Ishikawa (cell line): Measurements from ENCODE around the gene HAL.

Source experiments
- CEBPB ChIP-seq: IDR thresholded peaks from 2 replicates; pipeline ENCODE4 v1.6.1; 2012
- CREB1 ChIP-seq: IDR thresholded peaks from 2 replicates; pipeline ENCODE4 v1.6.1; 2012; ENCODE audit warnings: low read depth
- EGR1 ChIP-seq: IDR thresholded peaks from 2 replicates; pipeline ENCODE4 v1.6.1; 2012
- EP300 ChIP-seq: IDR thresholded peaks from 2 replicates; pipeline ENCODE4 v1.6.1; 2012; ENCODE audit warnings: borderline replicate concordance
- FOXM1 ChIP-seq: IDR thresholded peaks from 2 replicates; pipeline ENCODE4 v1.6.1; 2012; ENCODE audit warnings: low read depth, borderline replicate concordance
- NFIC ChIP-seq: IDR thresholded peaks from 2 replicates; pipeline ENCODE4 v1.6.1; 2012
- RAD21 ChIP-seq: IDR thresholded peaks from 2 replicates; pipeline ENCODE4 v1.6.1; 2012; ENCODE audit warnings: low read depth
- REST ChIP-seq: IDR thresholded peaks from 2 replicates; pipeline ENCODE4 v1.6.1; 2012; ENCODE audit warnings: low read depth, mild to moderate bottlenecking
- TAF1 ChIP-seq: IDR thresholded peaks from 2 replicates; pipeline ENCODE4 v1.6.1; 2012; ENCODE audit warnings: low read depth, mild to moderate bottlenecking
- TCF12 ChIP-seq: IDR thresholded peaks from 2 replicates; pipeline ENCODE4 v1.6.1; 2012; ENCODE audit warnings: low read depth
- TEAD4 ChIP-seq: IDR thresholded peaks from 2 replicates; pipeline ENCODE4 v1.6.1; 2012
- YY1 ChIP-seq: IDR thresholded peaks from 2 replicates; pipeline ENCODE4 v1.6.1; 2012; ENCODE audit warnings: low read depth
- ZBTB7A ChIP-seq: IDR thresholded peaks from 2 replicates; pipeline ENCODE4 v1.6.1; 2012; ENCODE audit warnings: low read depth
- TF ChIP-seq, protein P1 (sequence below): IDR thresholded peaks from 2 replicates; pipeline ENCODE4 v1.6.1; 2012
- TF ChIP-seq, protein P2 (sequence below): IDR thresholded peaks from 2 replicates; pipeline ENCODE4 v1.6.1; 2012

Gene HAL

DNA sequence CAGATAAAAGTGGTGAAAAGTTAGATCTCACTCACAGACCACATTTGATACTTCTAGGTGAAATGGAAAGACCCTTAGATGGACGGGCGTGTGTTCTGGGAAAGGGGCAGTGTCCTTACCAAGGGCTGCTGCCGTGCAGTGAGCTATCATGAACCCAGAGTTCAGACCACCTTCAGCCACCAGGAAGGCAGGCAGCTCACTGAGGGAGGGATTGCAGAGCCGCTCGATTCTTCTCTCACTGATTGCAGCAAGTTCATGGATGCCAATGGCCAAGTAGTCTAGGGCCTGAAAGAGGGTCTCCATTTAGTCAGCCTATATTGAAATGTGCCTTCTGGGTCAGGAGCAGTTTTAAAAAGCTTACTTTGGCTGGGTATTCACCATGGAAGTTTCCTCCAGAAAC is 15.7 kb downstream of the HAL start:
- no peak for TF ChIP-seq ZBTB7A
- no peak for TF ChIP-seq FOXM1
- TF ChIP-seq RAD21: no peak
- TF ChIP-seq TAF1: no peak
- no peak for TF ChIP-seq CEBPB
- TF ChIP-seq NFIC: no peak
- TF ChIP-seq, protein P1, sequence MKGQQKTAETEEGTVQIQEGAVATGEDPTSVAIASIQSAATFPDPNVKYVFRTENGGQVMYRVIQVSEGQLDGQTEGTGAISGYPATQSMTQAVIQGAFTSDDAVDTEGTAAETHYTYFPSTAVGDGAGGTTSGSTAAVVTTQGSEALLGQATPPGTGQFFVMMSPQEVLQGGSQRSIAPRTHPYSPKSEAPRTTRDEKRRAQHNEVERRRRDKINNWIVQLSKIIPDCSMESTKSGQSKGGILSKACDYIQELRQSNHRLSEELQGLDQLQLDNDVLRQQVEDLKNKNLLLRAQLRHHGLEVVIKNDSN: no peak
- TF ChIP-seq TCF12: no peak

DNA sequence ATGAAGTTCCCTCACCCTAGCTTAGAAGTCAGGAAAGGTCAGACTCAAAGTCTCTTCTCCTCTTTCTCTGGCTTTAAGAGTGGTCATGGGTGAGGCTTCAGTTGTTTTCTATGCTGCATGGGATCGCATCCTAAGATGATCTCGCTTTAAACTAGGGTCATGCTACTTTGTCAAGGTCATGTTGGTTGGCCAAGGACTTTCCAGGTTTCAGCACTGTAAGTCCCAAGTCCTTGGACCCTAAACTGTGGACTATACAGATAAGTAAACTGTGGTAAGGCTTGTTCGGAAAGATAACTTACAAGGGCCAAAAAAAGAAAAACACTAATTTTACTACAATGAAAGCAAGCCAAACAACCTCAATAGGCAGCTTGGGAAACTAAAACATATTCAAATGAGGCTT is 17.4 kb downstream of the HAL start:
- no peak for TF ChIP-seq FOXM1
- TF ChIP-seq, protein P2, sequence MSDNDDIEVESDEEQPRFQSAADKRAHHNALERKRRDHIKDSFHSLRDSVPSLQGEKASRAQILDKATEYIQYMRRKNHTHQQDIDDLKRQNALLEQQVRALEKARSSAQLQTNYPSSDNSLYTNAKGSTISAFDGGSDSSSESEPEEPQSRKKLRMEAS: no peak
- TF ChIP-seq CREB1: no peak
- no peak for TF ChIP-seq TCF12
- no peak for TF ChIP-seq REST

DNA sequence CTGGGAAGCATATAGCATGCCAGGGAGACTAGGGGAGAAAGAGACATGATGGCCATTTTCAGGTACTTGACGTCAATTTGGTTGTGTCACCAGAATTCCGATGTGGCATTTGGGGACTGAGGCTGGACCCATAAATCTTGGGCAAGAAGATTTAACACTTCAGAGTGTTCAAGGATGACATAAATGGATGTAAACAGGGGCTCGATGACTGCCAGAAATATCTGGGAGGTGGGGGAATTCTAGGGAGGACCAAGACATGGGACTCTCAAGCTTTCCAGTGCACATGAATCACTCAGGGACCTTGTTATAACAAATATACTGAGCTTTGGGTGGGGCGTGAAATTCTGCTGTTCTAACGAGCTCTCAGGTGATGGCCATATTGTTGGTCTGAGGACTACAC is 17.8 kb downstream of the HAL start:
- no peak for TF ChIP-seq CREB1
- TF ChIP-seq ZBTB7A: no peak
- TF ChIP-seq, protein P2: no peak
- TF ChIP-seq, protein P1: no peak
- TF ChIP-seq REST: no peak

DNA sequence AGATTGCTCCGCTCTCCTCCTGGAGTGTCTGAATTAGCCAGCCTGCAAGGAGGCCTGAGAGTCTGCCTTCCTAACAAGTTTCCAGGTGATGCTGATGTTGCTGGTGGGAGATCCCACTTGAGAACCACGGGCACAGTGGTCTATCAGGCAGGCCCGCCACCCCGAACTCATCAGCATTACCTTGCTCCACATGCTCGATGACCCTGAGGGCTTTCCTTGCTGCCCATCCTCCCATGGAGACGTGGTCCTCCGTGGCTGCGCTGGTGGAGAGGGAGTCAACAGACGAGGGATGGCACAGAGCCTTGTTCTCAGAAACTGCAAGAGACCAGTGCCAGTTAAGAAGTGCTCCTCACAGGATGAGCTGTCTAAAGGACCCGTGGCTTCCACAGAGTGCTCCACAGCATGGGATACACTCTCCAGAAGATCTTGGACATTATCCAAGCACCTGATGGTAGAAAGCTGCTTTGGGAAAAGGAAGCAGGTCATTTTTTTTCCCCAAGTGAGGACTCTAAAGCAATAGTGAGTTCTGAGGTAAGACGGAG is 18.3 kb downstream of the HAL start:
- TF ChIP-seq CREB1: no peak
- TF ChIP-seq FOXM1: no peak
- no peak for TF ChIP-seq TEAD4
- no peak for TF ChIP-seq NFIC
- TF ChIP-seq EGR1: no peak
- TF ChIP-seq RAD21: no peak
- no peak for TF ChIP-seq TCF12
- TF ChIP-seq EP300: no peak
- TF ChIP-seq CEBPB: no peak
- TF ChIP-seq TAF1: no peak
- TF ChIP-seq YY1: no peak
- TF ChIP-seq, protein P1: no peak
- no peak for TF ChIP-seq REST
- TF ChIP-seq, protein P2: no peak
- no peak for TF ChIP-seq ZBTB7A

DNA sequence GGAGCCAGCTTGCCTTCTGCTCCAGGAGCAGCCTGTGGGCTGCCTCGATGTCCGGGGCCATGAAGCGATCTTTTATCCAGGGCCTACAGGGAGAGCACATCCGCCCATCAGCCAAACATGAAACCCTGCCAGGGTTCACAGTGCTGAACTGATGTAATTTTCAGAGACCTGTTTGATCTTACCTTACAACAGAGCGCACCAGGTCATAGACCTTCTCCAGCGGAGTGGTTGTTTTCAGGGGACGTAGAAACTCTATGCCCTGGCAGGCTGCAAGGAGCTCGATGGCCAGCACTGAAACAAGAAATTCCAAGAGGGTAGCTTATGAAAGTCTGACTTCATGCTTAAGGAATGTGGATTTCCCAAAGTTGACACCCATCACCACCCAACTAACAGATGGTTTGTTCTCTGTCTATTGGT is 19.7 kb downstream of the HAL start:
- peak; percentile 34; the same call in 1 of the 2 replicates for TF ChIP-seq TEAD4
- TF ChIP-seq CEBPB: no peak
